Prostate gland (tissue), 2 donors: ENCODE data around the gene CLASRP. TPM values are rescaled to one million over a fixed set of nuclear protein-coding genes. Genes with fewer than 3 reads are reported as not detected.

Source experiments
- DNase-seq: peaks from one replicate; pipeline ENCODE4 v3.0.0-alpha.2; 2019; ENCODE audit warnings: low spot score
- H3K27ac ChIP-seq, 2 donors: fragments of 200-600 bp; sonication (generic); 2 replicates each; pipeline ENCODE4 v1.5.1; 2017 to 2019
- H3K27me3 ChIP-seq: fragments of 200-600 bp; sonication (generic); replicated peaks from 2 replicates; pipeline ENCODE4 v1.5.1; 2019; ENCODE audit not compliant: insufficient read depth
- H3K36me3 ChIP-seq, 2 donors: fragments of 200-600 bp; sonication (generic); 1 replicate in 1 of 2; 2 replicates in 1 of 2; pipeline versions ENCODE4 v1.5.1 to v1.8.1; 2017 to 2019
- H3K4me1 ChIP-seq: fragments of 200-600 bp; sonication (generic); replicated peaks from 2 replicates; pipeline ENCODE4 v1.5.1; 2019
- H3K4me3 ChIP-seq, 2 donors: fragments of 200-600 bp; sonication (generic); 2 replicates each; pipeline ENCODE4 v1.5.1; 2017 to 2019
- H3K9me3 ChIP-seq: fragments of 200-600 bp; sonication (generic); 2 replicates; pipeline ENCODE4 v1.5.1; 2017
- CTCF ChIP-seq, 4 experiments: fragments of 200-600 bp in 2 of 4; fragments of 450-650 bp in 2 of 4; sonication (generic) in 2 of 4; IDR thresholded peaks; 1 replicate in 3 of 4; 2 replicates in 1 of 4; pipeline ENCODE4 v1.5.1; 2016 to 2019; ENCODE audit warnings: antibody characterized with exemption in 4 of 4, mild to moderate bottlenecking in 2 of 4, moderate library complexity in 2 of 4
- POLR2A ChIP-seq: fragments of 450-650 bp; IDR thresholded peaks from one replicate; pipeline ENCODE4 v1.6.1; 2016; ENCODE audit warnings: antibody characterized with exemption, mild to moderate bottlenecking
- POLR2AphosphoS5 ChIP-seq: sonication (generic); formaldehyde crosslinking; IDR thresholded peaks from one replicate; pipeline ENCODE4 v1.6.1; 2017; ENCODE audit warnings: antibody characterized with exemption
- WGBS: methylation state at CpG from one replicate; pipeline ENCODE4 v1.1.5; 2018; 5-methylcytosine and 5-hydroxymethylcytosine counted together
- intact Hi-C: fragments of 100-400 bp; cut with DNase I; formaldehyde crosslinking; loops from one replicate; pipeline ENCODE4 v1.14.2; 2022
- total RNA-seq, 2 donors: library from RNA; depleted of rRNA; stranded (reverse); fragments of >200 nt; gene quantifications; one replicate each; pipeline ENCODE4 v1.1.0, GENCODE V29; 2016

The CLASRP gene
- total RNA-seq, 2 donors from 2014 or later = 97.8 to 162 TPM

GRCh38 chr19:45078390-45079062 lies 39.7 kb downstream of the CLASRP start:
- Histone ChIP-seq H3K36me3 (no peaks in the 10 kb centered on the region), H3K4me3 (peak overlapping the region; percentile 68 to 79), H3K27ac (peak overlapping the region; percentile 37 to 55), H3K9me3 (no peaks in the 10 kb centered on the region), H3K4me1 (peaks cover 5% of the 10 kb centered on the region), H3K27me3 (no peaks in the 10 kb centered on the region)
- intact Hi-C loops = no loop called here
- 59% methylated on average over 10 of the region's 10 CpGs for WGBS
- TF ChIP-seq POLR2AphosphoS5 = no peak
- no peak for TF ChIP-seq POLR2A
- DNase-seq = no peak

GRCh38 chr19:45079063-45079910 lies 40.4 kb downstream of the CLASRP start, which contains the start of gene GEMIN7:
TSS of gene GEMIN7 (plus strand) at chr19:45079260. CDS start at chr19:45090115, 10,855 bp downstream.
- H3K4me1 ChIP-seq = peaks cover 5% of the 10 kb centered on the region
- H3K27me3 ChIP-seq = no peaks in the 10 kb centered on the region
- WGBS = under 1% methylated on average over 59 of the region's 61 CpGs
- peak within 1 kb of the TSS; percentile 37 to 55 for H3K27ac ChIP-seq
- no peaks in the 10 kb centered on the region for H3K36me3 ChIP-seq
- H3K9me3 ChIP-seq = no peaks in the 10 kb centered on the region
- TF ChIP-seq CTCF (IDR thresholded peaks at IDR 0.05) (peak in 2 of 4 experiments; percentile 9 to 36), POLR2A (peak; percentile 26), POLR2AphosphoS5 (peak; percentile 61)
- DNase-seq = peak; percentile 50
- intact Hi-C loops = no loop called here
- H3K4me3 ChIP-seq = peak within 1 kb of the TSS; percentile 68 to 79

- Histone ChIP-seq H3K4me3 (peak overlapping the region; percentile 68 to 79), H3K9me3 (no peaks in the 10 kb centered on the region), H3K27me3 (no peaks in the 10 kb centered on the region), H3K36me3 (no peaks in the 10 kb centered on the region), H3K4me1 (peaks cover 5% of the 10 kb centered on the region), H3K27ac (peak overlapping the region in 1 of 2 donors; percentile 37)
- DNase-seq = no peak
- 10% methylated on average over 6 of the region's 6 CpGs for whole genome bisulfite sequencing
- TF ChIP-seq POLR2AphosphoS5 (no peak), POLR2A (no peak), CTCF (IDR thresholded peaks at IDR 0.05) (no peak)
- intact Hi-C loops = no loop called here
Observed at GRCh38 chr19:45079911-45080370, 41.1 kb downstream of the CLASRP start.

GRCh38 chr19:45082170-45082569 lies 43.3 kb downstream of the CLASRP start:
- no peaks in the 10 kb centered on the region for H3K27me3 ChIP-seq
- no peak overlapping the region for H3K27ac ChIP-seq
- TF ChIP-seq CTCF (IDR thresholded peaks at IDR 0.05) (no peak), POLR2A (no peak), POLR2AphosphoS5 (no peak)
- intact Hi-C loops = no loop called here
- H3K4me3 ChIP-seq = no peak overlapping the region
- H3K9me3 ChIP-seq = no peaks in the 10 kb centered on the region
- 86% methylated on average over 5 of the region's 5 CpGs for WGBS
- no peaks in the 10 kb centered on the region for H3K36me3 ChIP-seq
- peaks cover 5% of the 10 kb centered on the region for H3K4me1 ChIP-seq
- DNase-seq = no peak

- Histone ChIP-seq H3K4me3 (no peak overlapping the region), H3K27ac (no peak overlapping the region), H3K9me3 (no peaks in the 10 kb centered on the region), H3K36me3 (no peaks in the 10 kb centered on the region), H3K4me1 (no peaks in the 10 kb centered on the region), H3K27me3 (no peaks in the 10 kb centered on the region)
- intact Hi-C loops = no loop called here
- TF ChIP-seq POLR2AphosphoS5 (no peak), CTCF (IDR thresholded peaks at IDR 0.05) (no peak), POLR2A (no peak)
- no peak for DNase-seq
- WGBS = 92% methylated on average over 4 of the region's 4 CpGs
Observed at GRCh38 chr19:45086480-45086879, 47.6 kb downstream of the CLASRP start.
